Measurements from ENCODE around the gene ARHGAP10.

The ARHGAP10 gene

DNA sequence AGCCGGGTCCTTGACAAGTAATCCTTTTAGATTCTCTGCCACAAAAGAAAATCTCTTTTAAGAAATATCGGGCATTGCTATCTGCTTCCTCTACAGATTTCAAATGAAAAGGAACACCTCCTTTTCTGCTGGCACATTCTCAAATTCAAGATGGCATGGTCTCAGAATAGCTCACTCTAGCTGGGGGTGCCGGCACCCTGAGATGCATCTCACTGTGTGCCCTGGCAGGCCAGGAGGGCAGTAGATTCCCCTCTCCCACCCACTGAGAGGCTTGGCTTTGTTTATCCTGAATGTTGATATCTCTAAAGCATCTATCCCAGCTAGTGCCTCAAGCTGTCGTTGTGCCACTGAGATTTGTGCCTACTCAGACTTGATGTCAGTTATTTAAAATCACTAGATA lies 319.5 kb downstream of the ARHGAP10 start:
- no peak overlapping the region for H3K4me3 ChIP-seq (ENCODE audit: low read depth in 1 of 2, low read length in 2 of 2)
- no peak for ATAC-seq (ENCODE audit: insufficient read depth, low read depth)

GRCh38 chr4:148052448-148052847 lies 320.6 kb downstream of the ARHGAP10 start:
- no peak overlapping the region for H3K27ac ChIP-seq (ENCODE audit: low read length)
- no peak overlapping the region for H3K9ac ChIP-seq (ENCODE audit: low read depth, low read length)
- no peaks in the 10 kb centered on the region for H3K36me3 ChIP-seq (ENCODE audit: insufficient read depth, low read length)
- H4K20me1 ChIP-seq (ENCODE audit: insufficient read depth, low read length), result no peaks in the 10 kb centered on the region
- no peak overlapping the region for H2AFZ ChIP-seq (ENCODE audit: low read depth, low read length)
- H3K9me3 ChIP-seq (ENCODE audit: insufficient read depth, low read length, severe bottlenecking), result no peaks in the 10 kb centered on the region
- DNase-seq (no peak), ATAC-seq (ENCODE audit: insufficient read depth, low read depth) (peak; percentile 71)
- no peaks in the 10 kb centered on the region for H3K79me2 ChIP-seq (ENCODE audit: insufficient read depth, low read length)
- no peak for TF ChIP-seq CTCF (IDR thresholded peaks at IDR 0.05; ENCODE audit: borderline replicate concordance, extremely low read depth, low read length, poor library complexity, severe bottlenecking)
- no peak for TF ChIP-seq EZH2 (IDR thresholded peaks at IDR 0.05; ENCODE audit: borderline replicate concordance, low read depth, low read length, severe bottlenecking)
- H3K27me3 ChIP-seq (ENCODE audit: insufficient read depth, low read length, poor library complexity), result no peaks in the 10 kb centered on the region
- H3K4me2 ChIP-seq (ENCODE audit: insufficient read depth, low read length), result no peak overlapping the region
- H3K4me3 ChIP-seq (ENCODE audit: low read depth in 1 of 2, low read length in 2 of 2), result no peak overlapping the region
- H3K4me1 ChIP-seq (ENCODE audit: insufficient read depth, low read length), result no peaks in the 10 kb centered on the region

More for the DNA sequence above, 319.5 kb downstream of the ARHGAP10 start:
- no peaks in the 10 kb centered on the region for H3K27me3 ChIP-seq (ENCODE audit: insufficient read depth, low read length, poor library complexity)
- no peak overlapping the region for H3K4me2 ChIP-seq (ENCODE audit: insufficient read depth, low read length)
- no peaks in the 10 kb centered on the region for H3K36me3 ChIP-seq (ENCODE audit: insufficient read depth, low read length)
- H4K20me1 ChIP-seq (ENCODE audit: insufficient read depth, low read length), result no peaks in the 10 kb centered on the region
- no peak overlapping the region for H3K9ac ChIP-seq (ENCODE audit: low read depth, low read length)
- no peaks in the 10 kb centered on the region for H3K4me1 ChIP-seq (ENCODE audit: insufficient read depth, low read length)
- DNase-seq, result no peak
- H3K27ac ChIP-seq (ENCODE audit: low read length), result no peak overlapping the region
- H3K79me2 ChIP-seq (ENCODE audit: insufficient read depth, low read length), result no peaks in the 10 kb centered on the region
- TF ChIP-seq CTCF (IDR thresholded peaks at IDR 0.05; ENCODE audit: borderline replicate concordance, extremely low read depth, low read length, poor library complexity, severe bottlenecking) (no peak), EZH2 (IDR thresholded peaks at IDR 0.05; ENCODE audit: borderline replicate concordance, low read depth, low read length, severe bottlenecking) (no peak)
- no peak overlapping the region for H2AFZ ChIP-seq (ENCODE audit: low read depth, low read length)
- no peaks in the 10 kb centered on the region for H3K9me3 ChIP-seq (ENCODE audit: insufficient read depth, low read length, severe bottlenecking)

DNA sequence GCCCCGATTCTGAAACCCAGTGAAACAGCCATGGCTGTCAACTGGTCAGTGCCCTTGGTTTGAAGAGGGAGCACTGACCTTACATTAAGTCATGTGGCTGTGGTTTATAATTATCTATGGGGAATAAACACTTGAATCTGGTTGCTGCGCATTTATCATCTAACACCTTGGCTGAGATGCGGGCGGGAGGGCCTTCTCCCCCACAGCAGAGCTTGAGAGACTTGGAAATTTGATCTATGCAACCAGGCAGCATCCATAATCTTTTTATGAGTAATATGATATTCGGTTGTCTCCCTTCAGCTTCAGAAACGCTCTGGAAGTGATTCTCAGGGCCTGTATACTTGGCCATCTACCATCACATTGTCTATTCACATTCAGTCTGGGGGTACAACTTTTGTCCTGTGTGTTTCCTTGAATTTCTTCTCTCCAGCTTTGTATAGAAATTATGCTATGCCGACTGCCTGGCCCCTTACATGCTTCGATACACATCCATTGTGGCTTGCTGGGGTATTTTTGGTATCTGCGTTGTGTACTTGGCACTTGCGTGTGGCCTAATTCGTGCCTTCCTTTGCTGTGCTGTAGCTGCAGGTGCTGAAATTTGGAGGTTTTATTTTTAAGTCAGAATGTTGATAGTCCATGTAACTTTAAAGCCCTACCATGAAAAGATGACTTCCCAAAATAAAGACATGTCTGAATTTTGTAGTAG lies 321.6 kb downstream of the ARHGAP10 start:
- Histone ChIP-seq H2AFZ (ENCODE audit: low read depth, low read length) (no peak overlapping the region), H3K4me3 (ENCODE audit: low read depth in 1 of 2, low read length in 2 of 2) (no peak overlapping the region), H3K36me3 (ENCODE audit: insufficient read depth, low read length) (no peaks in the 10 kb centered on the region), H3K9ac (ENCODE audit: low read depth, low read length) (no peak overlapping the region), H3K27ac (ENCODE audit: low read length) (no peak overlapping the region), H3K4me2 (ENCODE audit: insufficient read depth, low read length) (no peak overlapping the region), H3K9me3 (ENCODE audit: insufficient read depth, low read length, severe bottlenecking) (no peaks in the 10 kb centered on the region), H3K4me1 (ENCODE audit: insufficient read depth, low read length) (no peaks in the 10 kb centered on the region), H3K79me2 (ENCODE audit: insufficient read depth, low read length) (no peaks in the 10 kb centered on the region), H4K20me1 (ENCODE audit: insufficient read depth, low read length) (no peaks in the 10 kb centered on the region), H3K27me3 (ENCODE audit: insufficient read depth, low read length, poor library complexity) (no peaks in the 10 kb centered on the region)
- DNase-seq (no peak), ATAC-seq (ENCODE audit: insufficient read depth, low read depth) (no peak)
- TF ChIP-seq CTCF (IDR thresholded peaks at IDR 0.05; ENCODE audit: borderline replicate concordance, extremely low read depth, low read length, poor library complexity, severe bottlenecking) (no peak), EZH2 (IDR thresholded peaks at IDR 0.05; ENCODE audit: borderline replicate concordance, low read depth, low read length, severe bottlenecking) (no peak)

Data from DND-41 (cell line).